PC-9 (cell line): ENCODE measurements around the gene SETD6. TPM values are rescaled to one million over a fixed set of nuclear protein-coding genes. Genes with fewer than 3 reads are reported as not detected.

ENCODE experiments used
- BruUV-seq: library from RNA; stranded (reverse); fragments of 400-500 nt; replicated peaks from 2 replicates; lab custom pipeline; 2021; lab: Mats Ljungman, UMichigan
- CTCF ChIA-PET: fragments of 300-600 bp; sonication (Branson Sonifier 250); formaldehyde crosslinking; loops from one replicate; lab custom pipeline; 2022; ENCODE audit warnings: antibody characterized with exemption; lab: Charles Lee
- POLR2A ChIA-PET: fragments of 300-600 bp; sonication (Branson Sonifier 250); formaldehyde crosslinking; loops from one replicate; lab custom pipeline; 2022; ENCODE audit warnings: antibody characterized with exemption; ENCODE audit not compliant: unreplicated experiment; lab: Charles Lee
- DNase-seq, 2 experiments: peaks; one replicate each; pipeline versions ENCODE4 v3.0.0 to v3.0.0-alpha.2; 2015 to 2022; ENCODE audit warnings: mixed read lengths in 1 of 2
- H2AFZ ChIP-seq: fragments of 200-600 bp; sonication (generic); 2 replicates; pipeline ENCODE4 v1.8.1; 2017; ENCODE audit warnings: antibody characterized with exemption
- H3F3A ChIP-seq: fragments of 200-600 bp; sonication (generic); 2 replicates; pipeline ENCODE4 v1.8.1; 2017; ENCODE audit warnings: antibody characterized with exemption, mild to moderate bottlenecking, low read depth; ENCODE audit not compliant: insufficient read depth
- H3K27ac ChIP-seq: fragments of 200-600 bp; sonication (generic); 2 replicates; pipeline ENCODE4 v1.6.1; 2016; ENCODE audit warnings: mixed run types
- H3K27me3 ChIP-seq: fragments of 200-600 bp; sonication (generic); 2 replicates; pipeline ENCODE4 v1.6.1; 2016; ENCODE audit warnings: low read depth, mixed run types; ENCODE audit not compliant: insufficient read depth
- H3K36me3 ChIP-seq: fragments of 200-600 bp; sonication (generic); 2 replicates; pipeline ENCODE4 v1.6.1; 2016; ENCODE audit warnings: low read depth, mixed run types
- H3K4me1 ChIP-seq: fragments of 200-600 bp; sonication (generic); replicated peaks from 2 replicates; pipeline ENCODE4 v1.6.1; 2016; ENCODE audit warnings: mixed run types; ENCODE audit not compliant: insufficient read depth
- H3K4me2 ChIP-seq: fragments of 200-600 bp; sonication (generic); 2 replicates; pipeline ENCODE4 v1.6.1; 2017; ENCODE audit warnings: mixed run types
- H3K4me3 ChIP-seq: fragments of 200-600 bp; sonication (generic); 2 replicates; pipeline ENCODE4 v1.6.1; 2016; ENCODE audit warnings: mixed run types
- H3K79me2 ChIP-seq: fragments of 200-600 bp; sonication (generic); 2 replicates; pipeline ENCODE4 v1.6.1; 2017; ENCODE audit warnings: low read depth, mixed run types
- H3K9me2 ChIP-seq: fragments of 200-600 bp; sonication (generic); 2 replicates; pipeline ENCODE4 v1.8.1; 2017; ENCODE audit warnings: mild to moderate bottlenecking; ENCODE audit not compliant: insufficient read depth
- H3K9me3 ChIP-seq: fragments of 200-600 bp; sonication (generic); 2 replicates; pipeline ENCODE4 v1.8.1; 2016; ENCODE audit warnings: low read depth; ENCODE audit not compliant: insufficient read depth
- H4K20me1 ChIP-seq: fragments of 200-600 bp; sonication (generic); 2 replicates; pipeline ENCODE4 v1.8.1; 2017; ENCODE audit not compliant: insufficient read depth
- CTCF ChIP-seq: fragments of 200-600 bp; sonication (generic); conservative IDR thresholded peaks from 2 replicates; pipeline ENCODE4 v1.6.1; 2017; ENCODE audit warnings: mixed run types, antibody characterized with exemption, mild to moderate bottlenecking, moderate library complexity
- EZH2 ChIP-seq: fragments of 200-600 bp; sonication (generic); IDR thresholded peaks from 2 replicates; pipeline ENCODE4 v1.8.0; 2017; ENCODE audit warnings: antibody characterized with exemption, low read depth
- intact Hi-C: fragments of 100-400 bp; cut with micrococcal nuclease; formaldehyde crosslinking; loops from one replicate; pipeline ENCODE4 v1.10.0; 2022; ENCODE audit not compliant: unreplicated experiment
- total RNA-seq: library from RNA; stranded (reverse); gene quantifications from 2 replicates; pipeline ENCODE4 v1.2.3, GENCODE V29; 2021

SETD6 gene
- total RNA-seq, 1 experiment from 2014 or later: 21.4 TPM

GRCh38 chr16:58509256-58510096, 5.8 kb upstream of the SETD6 start:
- POLR2A ChIA-PET: no interaction called here
- no TSS peak for BruUV-seq
- no peak overlapping the region for H3K27ac ChIP-seq
- H2AFZ ChIP-seq: no peak overlapping the region
- intact Hi-C loops: loop anchor here (10.0 kb wide), 2 partner anchors 125 to 485 kb away; partner anchors contain the start of gene MMP15
- no peaks in the 10 kb centered on the region for H3K27me3 ChIP-seq
- H3K9me3 ChIP-seq: no peaks in the 10 kb centered on the region
- H3K4me3 ChIP-seq: no peak overlapping the region
- H3K4me1 ChIP-seq: peaks cover 6% of the 10 kb centered on the region; the same call in 1 of the 2 replicates
- H3K36me3 ChIP-seq: no peaks in the 10 kb centered on the region
- H3K9me2 ChIP-seq: no peaks in the 10 kb centered on the region
- DNase-seq: no peak
- peaks cover 13% of the 10 kb centered on the region for H3K79me2 ChIP-seq
- peaks cover 2% of the 10 kb centered on the region; the same call in 1 of the 2 replicates for H3F3A ChIP-seq
- H4K20me1 ChIP-seq: 0 out of 2 replicates have a peak, but pooled peaks cover 5% of the 10 kb centered on the region
- CTCF ChIA-PET: no interaction called here
- TF ChIP-seq CTCF (no peak), EZH2 (no peak)
- H3K4me2 ChIP-seq: no peak overlapping the region

DNA sequence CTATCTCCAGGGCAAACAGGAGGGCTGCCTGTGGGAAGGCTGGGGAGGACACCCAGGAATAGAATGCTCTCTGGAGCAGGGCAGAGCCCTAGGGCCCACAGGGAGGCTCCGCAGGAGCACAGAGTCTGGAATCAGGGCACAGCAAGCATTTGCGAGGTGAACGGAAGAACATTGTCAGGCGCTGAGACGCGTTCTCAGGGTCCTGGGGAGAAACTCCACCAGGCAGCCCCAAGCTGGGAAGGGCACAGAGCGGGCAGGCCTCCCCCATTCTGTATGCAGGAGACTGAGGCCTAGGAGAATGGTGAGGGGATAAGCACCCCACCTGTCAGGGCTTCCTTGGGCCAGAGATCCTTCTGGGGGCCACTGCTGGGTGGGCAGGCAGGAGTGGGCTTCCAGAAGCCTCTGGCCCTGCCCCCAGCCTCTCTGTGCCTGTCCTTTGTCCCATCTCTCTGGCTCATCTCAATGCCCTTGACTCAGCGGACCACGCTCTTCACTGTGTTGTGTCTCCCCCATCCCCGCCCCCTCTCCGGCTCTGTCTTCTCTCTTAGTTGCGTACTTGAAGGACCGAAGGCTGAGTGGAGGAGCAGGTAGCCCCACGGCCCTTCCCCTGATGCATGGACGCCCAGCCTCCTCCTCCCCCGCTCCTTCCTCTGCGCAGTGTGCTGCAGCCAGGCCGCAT, 5.1 kb upstream of the SETD6 start:
- no TSS peak for BruUV-seq
- Histone ChIP-seq H2AFZ (no peak overlapping the region), H3K27ac (no peak overlapping the region), H3K36me3 (no peaks in the 10 kb centered on the region), H3K9me3 (no peaks in the 10 kb centered on the region), H3K27me3 (no peaks in the 10 kb centered on the region), H4K20me1 (0 out of 2 replicates have a peak, but pooled peaks cover 5% of the 10 kb centered on the region), H3K4me1 (peaks cover 6% of the 10 kb centered on the region; the same call in 1 of the 2 replicates), H3F3A (0 out of 2 replicates have a peak, but pooled peaks cover 8% of the 10 kb centered on the region), H3K4me3 (no peak overlapping the region), H3K79me2 (peaks cover 20% of the 10 kb centered on the region), H3K4me2 (no peak overlapping the region), H3K9me2 (no peaks in the 10 kb centered on the region)
- intact Hi-C loops: loop anchor here (10.0 kb wide), 2 partner anchors 125 to 485 kb away; partner anchors contain the start of gene MMP15
- DNase-seq: no peak
- POLR2A ChIA-PET: no interaction called here
- no peak for TF ChIP-seq EZH2
- no peak for TF ChIP-seq CTCF
- CTCF ChIA-PET: no interaction called here
